Activated T-cell treated with anti-CD3 and anti-CD28 coated beads, Interleukin-2, amount 50 U/mL, for 72 hours (primary cell): ENCODE measurements around the gene CDC5L. TPM values are rescaled to one million over a fixed set of nuclear protein-coding genes. Genes with fewer than 3 reads are reported as not detected.

Experiments
- ATAC-seq, 2 donors: fragments of 150-1000 bp; cut with Tn5 transposase; replicated peaks in 1 of 2; 2 replicates each; pipeline ENCODE4 v1.10.0; 2021; ENCODE audit warnings: moderate library complexity in 2 of 2, mild to moderate bottlenecking in 1 of 2
- DNase-seq, 2 donors: peaks; one replicate each; pipeline ENCODE4 v3.0.0; 2021 to 2022; ENCODE audit warnings: mixed read lengths in 1 of 2
- H3K27ac Mint-ChIP-seq: one replicate; pipeline ENCODE4 v1.8.0; 2022; ENCODE audit warnings: mild to moderate bottlenecking, moderate library complexity, mixed read lengths
- H3K27me3 Mint-ChIP-seq: one replicate; pipeline ENCODE4 v1.8.0; 2022; ENCODE audit warnings: low read depth, mixed read lengths
- H3K36me3 Mint-ChIP-seq, 2 donors: one replicate each; pipeline ENCODE4 v1.8.0; 2022; ENCODE audit warnings: mixed read lengths in 2 of 2, mild to moderate bottlenecking in 1 of 2; ENCODE audit not compliant: insufficient read depth in 2 of 2
- H3K4me1 Mint-ChIP-seq: one replicate; pipeline ENCODE4 v1.8.0; 2022; ENCODE audit warnings: low read depth, mixed read lengths
- H3K4me3 Mint-ChIP-seq, 2 donors: one replicate each; pipeline ENCODE4 v1.8.0; 2022; ENCODE audit warnings: mild to moderate bottlenecking in 2 of 2, mixed read lengths in 2 of 2, moderate library complexity in 2 of 2
- H3K9me3 Mint-ChIP-seq, 2 donors: one replicate each; pipeline ENCODE4 v1.8.0; 2022; ENCODE audit warnings: mixed read lengths in 2 of 2
- total RNA-seq, 2 donors: library from RNA; stranded (reverse); gene quantifications; one replicate each; pipeline ENCODE4 v1.2.3, GENCODE V29; 2022

Gene CDC5L
- total RNA-seq, 2 donors from 2014 or later = 17.9 to 19.3 TPM

DNA sequence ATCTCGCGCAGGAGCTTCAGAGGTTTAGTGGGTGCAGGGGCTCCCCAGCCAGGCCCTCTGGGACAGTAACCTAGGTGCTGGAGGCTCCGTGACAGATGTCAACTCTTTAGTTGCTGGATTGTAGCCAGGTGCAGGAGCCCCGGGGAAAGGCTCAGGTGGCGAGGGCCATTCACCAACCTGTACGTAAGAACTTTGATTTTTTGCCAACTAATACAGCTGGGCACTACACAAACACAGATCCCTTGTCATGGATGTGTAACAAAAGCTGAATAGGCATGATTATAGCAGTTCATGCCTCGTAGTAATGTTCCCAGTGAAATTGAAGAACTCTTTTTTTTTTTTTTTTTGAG, 82.6 kb downstream of the CDC5L start:
- DNase-seq (no peak), ATAC-seq (no peak)
- Mint-ChIP-seq H3K4me1 (no peaks in the 10 kb centered on the region), H3K9me3 (no peaks in the 10 kb centered on the region), H3K27ac (no peak overlapping the region), H3K4me3 (no peak overlapping the region), H3K27me3 (no peaks in the 10 kb centered on the region), H3K36me3 (no peaks in the 10 kb centered on the region)

DNA sequence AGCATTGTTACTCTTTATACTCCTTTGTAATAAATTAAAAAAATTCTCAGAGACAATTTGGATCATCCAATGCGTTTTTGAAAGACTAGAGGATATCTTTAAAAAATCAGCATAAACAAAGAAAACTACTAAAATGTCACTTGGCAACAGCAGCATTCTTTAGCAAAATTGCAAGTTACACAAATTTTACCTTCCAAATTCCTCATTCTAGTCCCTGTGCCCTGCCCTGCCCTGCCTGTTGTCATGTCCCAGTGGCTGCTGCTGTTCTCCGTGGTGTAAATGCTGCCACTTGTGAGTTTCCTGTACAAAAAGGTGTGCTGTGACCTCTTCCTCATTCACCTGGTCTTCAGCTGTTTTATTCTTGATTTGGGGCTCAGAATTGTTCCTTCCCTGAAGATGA, 83.2 kb downstream of the CDC5L start:
- ATAC-seq = no peak

DNA sequence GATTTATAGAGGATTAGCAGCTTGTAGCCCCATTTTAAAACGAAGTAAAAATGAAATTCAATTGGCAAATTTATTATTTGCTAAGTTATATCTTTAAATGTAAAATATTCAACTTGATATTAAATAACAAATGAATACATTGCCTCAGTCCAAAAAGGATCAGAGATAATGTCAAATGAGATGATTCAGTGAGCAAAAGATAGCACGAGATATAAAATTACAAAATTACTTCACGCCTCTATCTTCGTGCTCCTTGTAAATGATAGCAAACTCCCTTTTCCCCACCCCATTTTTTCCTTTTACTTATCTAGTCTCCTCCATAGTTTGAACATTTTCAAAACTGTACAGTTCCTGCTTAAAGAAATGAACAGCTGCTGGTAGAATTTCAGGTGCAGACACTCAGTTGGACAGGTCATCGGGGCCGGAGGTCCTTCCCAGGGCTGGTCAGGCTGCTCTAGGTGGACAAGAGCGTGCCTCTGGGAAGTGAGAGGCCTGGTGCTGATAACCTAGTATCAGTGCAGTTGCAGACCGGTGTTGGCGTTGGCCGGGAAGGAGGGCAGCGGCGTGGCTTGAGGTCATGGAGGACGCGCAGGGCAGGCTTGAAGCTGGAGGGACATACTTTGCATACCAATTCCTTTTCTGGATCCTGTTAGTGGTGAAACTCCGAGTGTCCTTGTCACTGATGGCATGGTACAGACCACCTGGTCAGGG, 83.9 kb downstream of the CDC5L start:
- Mint-ChIP-seq H3K9me3 (no peaks in the 10 kb centered on the region), H3K4me3 (no peak overlapping the region), H3K36me3 (no peaks in the 10 kb centered on the region), H3K27me3 (no peaks in the 10 kb centered on the region), H3K4me1 (no peaks in the 10 kb centered on the region), H3K27ac (no peak overlapping the region)
- ATAC-seq (no peak), DNase-seq (no peak)

More for the DNA sequence above, 83.2 kb downstream of the CDC5L start:
- Mint-ChIP-seq H3K9me3 (no peaks in the 10 kb centered on the region), H3K36me3 (no peaks in the 10 kb centered on the region), H3K4me1 (no peaks in the 10 kb centered on the region), H3K27me3 (no peaks in the 10 kb centered on the region), H3K4me3 (no peak overlapping the region), H3K27ac (no peak overlapping the region)
- no peak for DNase-seq

DNA sequence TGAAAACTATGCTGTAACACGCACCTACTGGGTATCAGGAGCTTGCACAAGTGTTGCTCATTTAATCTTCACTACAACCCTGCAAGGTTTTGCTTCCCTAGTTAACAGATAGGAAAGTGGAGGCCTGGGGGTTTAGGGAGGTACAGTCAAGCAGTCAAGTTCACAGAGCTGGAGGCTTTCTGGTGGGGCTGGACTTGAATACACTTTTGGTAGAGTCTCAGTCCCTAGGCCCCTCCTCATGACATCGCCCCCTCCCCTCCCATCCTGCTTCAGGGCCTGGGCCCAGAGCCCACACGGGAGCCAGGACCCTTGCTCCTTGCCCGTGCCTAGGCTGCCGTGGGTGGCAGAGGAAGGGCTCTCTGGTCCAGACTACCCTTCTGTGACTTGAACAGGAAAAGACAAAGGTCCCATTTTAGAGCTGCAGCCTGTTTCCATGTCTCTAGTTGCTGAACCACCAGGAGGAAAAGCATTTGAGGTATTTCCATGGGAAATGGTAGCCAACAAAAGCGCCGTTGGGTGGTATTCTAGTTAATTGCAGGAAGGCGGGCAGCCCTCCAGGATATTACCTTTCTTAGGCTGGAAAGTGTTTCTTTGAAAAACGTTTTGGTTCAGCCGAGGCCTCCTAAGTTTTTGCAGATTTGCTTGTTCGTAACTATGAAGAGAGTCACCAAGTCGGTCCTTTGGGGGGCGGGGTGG, 84.9 kb downstream of the CDC5L start:
- Mint-ChIP-seq H3K36me3 (no peaks in the 10 kb centered on the region), H3K4me1 (no peaks in the 10 kb centered on the region), H3K4me3 (no peak overlapping the region), H3K27me3 (no peaks in the 10 kb centered on the region), H3K27ac (no peak overlapping the region), H3K9me3 (no peaks in the 10 kb centered on the region)
- DNase-seq (no peak), ATAC-seq (no peak)

DNA sequence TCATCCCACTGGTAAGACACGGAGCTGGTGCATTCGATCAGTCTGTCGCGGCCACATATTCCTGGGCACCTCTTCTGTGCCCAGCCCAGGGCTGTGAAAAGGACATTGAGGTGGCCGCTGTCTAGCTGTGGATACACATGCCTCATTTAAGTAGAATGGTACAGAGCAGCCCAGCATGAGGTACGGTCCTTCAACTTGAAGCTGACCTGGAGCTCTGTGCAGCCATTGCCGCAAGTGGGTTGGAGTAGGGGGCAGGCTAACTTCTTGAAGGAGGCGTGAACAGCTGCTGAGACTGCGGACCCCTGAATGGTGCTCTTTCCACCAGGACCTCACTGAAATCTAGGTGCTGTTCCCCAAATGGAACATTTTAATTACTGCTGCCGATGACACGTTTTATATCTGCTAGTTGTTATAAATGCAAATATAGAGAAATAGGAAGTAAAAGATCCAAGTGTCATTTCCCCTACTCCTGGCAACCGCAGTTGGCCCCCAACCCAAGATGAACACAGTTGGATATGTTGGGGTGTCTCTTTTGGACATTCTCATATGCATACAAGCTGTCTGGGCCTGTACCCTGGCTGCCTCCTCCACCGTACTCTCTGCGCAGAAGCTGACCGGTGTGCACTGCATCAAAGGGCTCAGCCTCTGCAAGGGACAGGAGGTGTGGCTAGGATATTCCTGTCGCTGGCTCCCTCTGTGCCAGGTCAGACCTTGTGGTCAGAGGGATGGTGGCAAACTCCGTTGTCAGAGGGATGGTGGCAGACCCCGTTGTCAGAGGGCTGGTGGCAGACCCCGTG, 86.1 kb downstream of the CDC5L start:
- Mint-ChIP-seq H3K27ac (no peak overlapping the region), H3K9me3 (no peaks in the 10 kb centered on the region), H3K27me3 (no peaks in the 10 kb centered on the region), H3K4me3 (no peak overlapping the region), H3K36me3 (no peaks in the 10 kb centered on the region), H3K4me1 (no peaks in the 10 kb centered on the region)
- no peak for ATAC-seq
- DNase-seq = no peak

DNA sequence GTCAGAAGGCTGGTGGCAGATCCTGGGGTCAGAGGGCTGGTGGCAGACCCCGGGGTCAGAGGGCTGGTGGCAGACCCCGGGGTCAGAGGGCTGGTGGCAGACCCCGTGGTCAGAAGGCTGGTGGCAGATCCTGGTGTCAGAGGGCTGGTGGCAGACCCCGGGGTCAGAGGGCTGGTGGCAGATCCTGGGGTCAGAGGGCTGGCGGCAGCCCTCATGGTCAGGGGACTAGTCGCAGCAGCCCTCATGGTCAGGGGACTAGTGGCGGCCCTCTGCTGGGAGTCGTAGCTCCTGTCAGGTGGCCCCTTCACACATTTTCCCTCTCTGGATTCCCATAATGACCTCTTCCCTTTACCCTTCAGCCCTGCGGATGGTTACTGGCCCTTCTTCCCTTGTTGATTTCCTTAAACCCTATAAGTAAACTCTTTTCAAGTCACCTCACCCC, 86.7 kb downstream of the CDC5L start:
- ATAC-seq (no peak), DNase-seq (no peak)
- Mint-ChIP-seq H3K4me3 (no peak overlapping the region), H3K4me1 (no peaks in the 10 kb centered on the region), H3K27me3 (no peaks in the 10 kb centered on the region), H3K9me3 (no peaks in the 10 kb centered on the region), H3K36me3 (no peaks in the 10 kb centered on the region), H3K27ac (no peak overlapping the region)

DNA sequence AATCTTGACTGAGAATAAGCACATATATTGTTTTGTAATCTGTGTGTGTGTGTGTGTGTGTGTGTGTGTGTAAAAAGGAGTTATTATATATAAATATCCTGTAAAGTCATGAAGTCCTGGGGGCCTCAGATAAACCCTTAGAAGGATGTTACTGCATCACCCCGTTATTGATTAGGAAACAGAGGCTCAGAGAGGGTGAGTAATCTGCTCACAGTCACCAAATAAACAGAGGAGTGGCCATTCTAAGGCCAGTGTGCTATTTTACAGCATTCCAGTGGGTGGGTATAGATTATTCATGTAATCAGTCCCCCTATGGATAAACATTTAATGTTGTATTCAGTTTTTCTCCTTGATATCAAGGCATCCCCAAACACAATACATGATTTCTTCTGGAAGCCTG, 87.1 kb downstream of the CDC5L start:
- Mint-ChIP-seq H3K27me3 (no peaks in the 10 kb centered on the region), H3K36me3 (no peaks in the 10 kb centered on the region), H3K9me3 (no peaks in the 10 kb centered on the region), H3K4me1 (no peaks in the 10 kb centered on the region), H3K27ac (no peak overlapping the region), H3K4me3 (no peak overlapping the region)
- no peak for DNase-seq
- no peak for ATAC-seq

DNA sequence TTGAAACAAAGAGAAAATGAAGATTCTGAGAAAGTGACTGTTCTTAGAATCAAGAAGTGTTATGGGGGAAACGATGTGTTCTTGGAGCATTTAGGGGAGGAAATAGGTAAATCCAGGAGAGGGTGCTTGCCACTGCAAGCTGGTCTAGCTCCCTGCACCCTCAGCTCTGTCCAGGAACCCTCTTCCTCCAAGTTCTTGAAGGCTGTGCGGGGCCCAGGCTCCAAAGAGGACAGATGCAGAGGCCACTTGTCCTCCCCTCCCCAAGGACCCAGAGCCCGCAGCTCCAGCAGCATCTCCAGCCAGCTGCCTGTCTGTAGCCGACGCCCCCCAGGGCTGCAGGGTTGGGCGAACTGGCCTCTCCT, 87.9 kb downstream of the CDC5L start:
- peak; percentile 35 to 44 for ATAC-seq
- H3K36me3 Mint-ChIP-seq = no peaks in the 10 kb centered on the region

DNA sequence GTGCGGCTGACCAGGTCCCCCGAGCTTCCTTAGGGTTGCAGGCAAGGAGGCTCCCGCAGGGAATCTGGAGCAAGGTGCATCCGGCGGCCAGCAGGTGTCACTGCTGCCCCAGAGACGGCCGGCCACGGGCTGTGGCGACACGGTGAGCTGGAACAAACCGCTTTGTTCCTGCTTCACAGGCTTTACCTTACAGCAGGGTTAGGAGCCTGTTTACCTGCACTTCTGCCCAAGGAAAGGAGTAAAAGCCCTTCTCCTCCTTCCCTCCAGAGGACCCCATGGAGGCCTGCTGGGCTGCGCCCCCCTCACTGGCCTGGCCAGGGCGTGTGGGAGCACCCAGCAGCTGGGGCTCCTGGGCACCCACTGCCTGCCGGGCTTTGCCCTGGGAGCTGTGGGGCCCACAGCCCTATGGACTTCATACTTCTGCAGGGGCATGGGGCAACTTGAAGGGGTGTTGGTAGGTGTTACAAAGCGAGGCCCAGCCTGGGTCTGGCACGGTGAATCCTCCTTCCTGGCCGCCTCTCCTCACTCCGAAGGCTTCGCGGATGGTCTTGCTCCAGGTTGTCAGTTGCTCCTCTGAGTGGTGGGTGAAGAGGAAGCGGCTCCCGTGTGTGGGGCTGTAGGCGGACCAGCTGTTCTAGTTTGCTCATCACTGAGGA, 88.4 kb downstream of the CDC5L start:
- peak; percentile 75 to 83 for DNase-seq
- H3K27ac Mint-ChIP-seq = no peak overlapping the region
- peak; percentile 87 to 93 for ATAC-seq
- no peaks in the 10 kb centered on the region for H3K4me1 Mint-ChIP-seq
- H3K9me3 Mint-ChIP-seq = no peaks in the 10 kb centered on the region
- H3K4me3 Mint-ChIP-seq = no peak overlapping the region
- no peaks in the 10 kb centered on the region for H3K36me3 Mint-ChIP-seq
- no peaks in the 10 kb centered on the region for H3K27me3 Mint-ChIP-seq

More for the DNA sequence above, 87.9 kb downstream of the CDC5L start:
- H3K4me1 Mint-ChIP-seq = no peaks in the 10 kb centered on the region
- no peak overlapping the region for H3K4me3 Mint-ChIP-seq
- no peaks in the 10 kb centered on the region for H3K27me3 Mint-ChIP-seq
- no peaks in the 10 kb centered on the region for H3K9me3 Mint-ChIP-seq
- DNase-seq = no peak
- no peak overlapping the region for H3K27ac Mint-ChIP-seq

DNA sequence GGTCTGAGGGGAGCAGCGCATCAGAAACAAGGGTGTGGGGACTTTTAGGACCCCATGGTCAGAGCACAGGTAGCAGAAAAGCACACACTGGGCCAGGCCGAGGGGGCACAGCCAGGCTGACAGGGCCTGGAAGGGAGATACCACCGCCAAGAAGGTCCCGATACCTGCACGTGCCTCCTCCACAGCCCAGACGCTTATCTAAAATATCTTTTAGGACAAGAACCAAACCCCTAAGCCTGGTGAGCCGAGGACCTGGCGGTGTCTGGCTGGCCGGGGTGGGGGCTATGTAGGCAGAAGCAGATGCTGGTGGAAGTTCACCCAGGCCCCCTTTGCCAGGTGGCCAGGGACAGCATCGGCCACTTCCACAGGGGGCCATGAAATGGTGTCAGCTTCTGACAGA, 89.3 kb downstream of the CDC5L start:
- ATAC-seq = no peak
- no peak overlapping the region for H3K27ac Mint-ChIP-seq

DNA sequence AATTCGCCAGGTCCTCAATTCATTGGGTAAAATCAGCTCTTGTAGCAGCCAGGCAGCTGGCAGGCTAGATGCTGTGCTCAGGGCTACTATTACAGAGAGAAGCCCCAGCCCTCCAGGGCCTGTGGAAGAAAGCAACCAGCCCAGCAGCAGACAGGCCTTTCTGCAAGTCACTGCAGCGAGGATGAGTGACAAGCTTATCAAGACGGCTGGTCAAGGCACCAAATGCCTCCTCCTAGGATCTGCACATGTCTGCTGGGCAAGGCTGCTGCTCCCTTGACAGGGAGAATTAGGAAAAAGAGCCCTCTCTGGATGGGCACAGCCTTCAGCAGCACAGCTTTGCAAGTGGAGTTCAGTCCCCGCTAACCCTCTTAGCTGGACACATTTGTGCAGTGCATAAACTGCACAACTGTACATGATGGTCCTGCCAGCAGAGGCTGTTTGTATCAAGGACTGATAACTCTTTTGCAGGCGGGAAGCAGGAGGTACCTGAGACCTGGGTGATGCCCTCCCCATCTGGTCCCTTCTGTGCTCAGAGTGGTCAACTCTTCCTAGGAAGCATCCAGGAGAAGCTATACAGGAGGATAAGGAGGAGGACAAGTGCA, 89.9 kb downstream of the CDC5L start:
- H3K9me3 Mint-ChIP-seq = no peaks in the 10 kb centered on the region
- no peaks in the 10 kb centered on the region for H3K4me1 Mint-ChIP-seq
- no peak for ATAC-seq
- H3K27me3 Mint-ChIP-seq = peaks cover 5% of the 10 kb centered on the region
- no peak for DNase-seq
- no peak overlapping the region for H3K27ac Mint-ChIP-seq
- H3K36me3 Mint-ChIP-seq = no peaks in the 10 kb centered on the region
- no peak overlapping the region for H3K4me3 Mint-ChIP-seq

More for the DNA sequence above, 89.3 kb downstream of the CDC5L start:
- no peak for DNase-seq
- Mint-ChIP-seq H3K9me3 (no peaks in the 10 kb centered on the region), H3K4me3 (no peak overlapping the region), H3K27me3 (peaks cover under 1% of the 10 kb centered on the region), H3K36me3 (no peaks in the 10 kb centered on the region), H3K4me1 (no peaks in the 10 kb centered on the region)

DNA sequence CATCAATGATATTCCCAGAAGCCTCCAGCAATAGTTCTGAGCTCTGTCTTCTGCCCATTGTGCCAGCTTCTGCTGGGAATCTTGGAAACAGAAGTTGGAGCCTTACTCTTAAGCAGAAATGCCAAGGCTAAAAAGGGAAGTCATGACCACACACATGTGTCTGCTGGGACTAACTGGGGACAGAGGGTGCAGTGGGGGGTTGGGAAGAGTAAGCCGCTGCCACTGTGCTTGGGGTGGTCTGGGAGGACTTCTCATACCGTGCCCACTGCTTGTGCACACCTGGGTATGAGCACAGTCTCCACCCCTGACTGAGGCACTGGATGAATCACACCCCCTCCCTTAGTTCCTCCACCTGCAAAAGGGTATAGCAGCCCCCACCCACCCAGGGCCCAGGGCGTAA, 90.7 kb downstream of the CDC5L start:
- Mint-ChIP-seq H3K36me3 (no peaks in the 10 kb centered on the region), H3K9me3 (no peaks in the 10 kb centered on the region)

More for the DNA sequence above, 90.7 kb downstream of the CDC5L start:
- H3K27me3 Mint-ChIP-seq = peaks cover 8% of the 10 kb centered on the region
- H3K4me3 Mint-ChIP-seq = no peak overlapping the region
- no peak overlapping the region for H3K27ac Mint-ChIP-seq
- no peaks in the 10 kb centered on the region for H3K4me1 Mint-ChIP-seq
- ATAC-seq = no peak
- DNase-seq = no peak
